ENCODE data around the gene IFI27.

IFI27 gene

DNA sequence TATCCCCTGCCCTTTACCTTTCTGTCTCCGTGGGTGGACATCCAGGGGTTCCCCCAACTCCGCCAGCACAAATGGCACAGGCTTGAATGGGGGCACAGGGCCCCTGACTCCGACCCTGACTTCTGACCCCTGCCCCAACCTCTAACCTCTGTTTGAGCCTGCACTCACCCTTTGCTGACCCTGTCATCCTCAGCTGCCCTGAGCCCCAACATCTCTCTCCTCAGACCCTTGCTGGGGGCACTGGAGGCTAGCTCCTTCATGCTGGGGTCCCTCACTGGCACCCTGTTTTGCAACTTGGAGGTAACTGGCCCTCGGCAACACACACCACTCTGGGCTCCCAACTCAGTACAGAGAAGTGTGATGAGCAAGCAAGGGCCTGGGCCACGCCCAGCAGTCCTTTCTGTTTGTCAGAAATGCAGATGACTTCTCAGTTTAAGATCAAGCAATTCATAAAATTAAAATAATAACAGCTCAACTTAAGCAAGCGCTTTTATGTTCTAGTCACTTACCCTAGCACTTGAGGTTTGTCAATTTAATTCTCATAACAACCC lies 2.1 kb downstream of the IFI27 start:
- no peaks in the 10 kb centered on the region for H3K9me3 ChIP-seq (ENCODE audit: control extremely low read depth in 1 of 5, control insufficient read depth in 4 of 5, insufficient read depth in 2 of 5, low read depth in 1 of 5, low read length in 4 of 5)
- H3K36me3 ChIP-seq (ENCODE audit: control insufficient read depth in 4 of 4, insufficient read depth in 4 of 4, low read length in 3 of 4): no peaks in the 10 kb centered on the region
- WGBS (ENCODE audit: insufficient coverage): 98% methylated on average over 6 of the region's 6 CpGs
- no peak overlapping the region for H3K4me3 ChIP-seq (ENCODE audit: control insufficient read depth in 1 of 7, extremely low read depth in 1 of 7, insufficient read depth in 4 of 7, low read depth in 2 of 7, low read length in 6 of 7)
- DNase-seq: no peak
- H3K27me3 ChIP-seq (replicated peaks in 2 of 5; ENCODE audit: control insufficient read depth in 4 of 5, insufficient read depth in 5 of 5, low read length in 4 of 5): peaks cover 0 to 2% (median 0%) of the 10 kb centered on the region in 5 experiments
- H3K27ac ChIP-seq (ENCODE audit: insufficient read depth in 1 of 2, low read depth in 1 of 2, low read length in 2 of 2, poor library complexity in 1 of 2, severe bottlenecking in 2 of 2): no peak overlapping the region
- ChIA-PET POLR2A (no interaction called here), CTCF (interaction anchor here (1.3 to 1.8 kb wide), 3 partner anchors 9 to 68 kb away, joined by 3 to 5 read pairs (median 4); no protein-coding TSS in a partner anchor)
- H3K4me1 ChIP-seq (ENCODE audit: control extremely low read depth in 1 of 4, control insufficient read depth in 4 of 4, insufficient read depth in 4 of 4, low read length in 3 of 4): no peaks in the 10 kb centered on the region

DNA sequence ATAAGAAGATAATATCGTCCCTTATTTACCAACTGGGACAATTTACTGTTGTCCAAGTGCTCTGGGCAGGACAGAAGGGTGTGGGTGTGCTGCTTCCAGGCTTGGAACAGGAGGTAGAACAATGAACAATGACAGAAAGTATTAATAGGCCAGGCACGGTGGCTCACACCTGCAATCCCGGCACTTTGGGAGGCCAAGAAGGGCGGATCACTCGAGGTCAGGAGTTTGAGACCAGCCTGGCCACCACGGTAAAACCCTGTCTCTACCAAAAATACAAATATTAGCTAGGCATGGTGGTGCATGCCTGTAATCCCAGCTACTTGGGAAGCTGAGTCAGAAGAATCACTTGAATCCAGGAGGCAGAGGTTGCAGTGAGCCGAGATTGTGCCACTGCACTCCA lies 2.5 kb downstream of the IFI27 start:
- Histone ChIP-seq H3K36me3 (ENCODE audit: control insufficient read depth in 4 of 4, insufficient read depth in 4 of 4, low read length in 3 of 4) (no peaks in the 10 kb centered on the region), H3K27ac (ENCODE audit: insufficient read depth in 1 of 2, low read depth in 1 of 2, low read length in 2 of 2, poor library complexity in 1 of 2, severe bottlenecking in 2 of 2) (no peak overlapping the region)

DNA sequence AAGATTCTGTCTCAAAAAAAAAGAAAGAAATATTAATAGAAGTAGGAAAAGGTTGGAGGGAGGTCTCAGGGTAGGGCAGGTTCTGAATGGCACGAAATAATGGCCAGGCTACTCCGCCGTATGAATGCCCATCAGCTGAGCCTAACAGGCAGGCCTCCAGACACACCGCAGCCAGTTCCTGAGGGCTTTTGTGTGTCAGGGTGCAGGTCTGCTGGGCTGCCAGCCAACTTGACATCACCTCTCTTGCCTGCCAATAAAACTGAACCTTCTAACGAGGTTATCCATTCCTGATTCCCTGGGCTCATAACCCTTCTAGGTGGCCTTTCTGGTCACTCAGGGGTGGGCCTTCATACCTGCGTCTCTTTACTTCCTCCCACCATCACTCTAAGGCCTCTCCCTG lies 3.0 kb downstream of the IFI27 start:
- Histone ChIP-seq H3K36me3 (ENCODE audit: control insufficient read depth in 4 of 4, insufficient read depth in 4 of 4, low read length in 3 of 4) (no peaks in the 10 kb centered on the region), H3K4me3 (ENCODE audit: control insufficient read depth in 1 of 7, extremely low read depth in 1 of 7, insufficient read depth in 4 of 7, low read depth in 2 of 7, low read length in 6 of 7) (no peak overlapping the region), H3K27ac (ENCODE audit: insufficient read depth in 1 of 2, low read depth in 1 of 2, low read length in 2 of 2, poor library complexity in 1 of 2, severe bottlenecking in 2 of 2) (no peak overlapping the region), H3K9me3 (ENCODE audit: control extremely low read depth in 1 of 5, control insufficient read depth in 4 of 5, insufficient read depth in 2 of 5, low read depth in 1 of 5, low read length in 4 of 5) (no peaks in the 10 kb centered on the region), H3K4me1 (ENCODE audit: control extremely low read depth in 1 of 4, control insufficient read depth in 4 of 4, insufficient read depth in 4 of 4, low read length in 3 of 4) (no peaks in the 10 kb centered on the region), H3K27me3 (replicated peaks in 2 of 5; ENCODE audit: control insufficient read depth in 4 of 5, insufficient read depth in 5 of 5, low read length in 4 of 5) (peaks cover 0 to 2% (median 0%) of the 10 kb centered on the region in 5 experiments)
- POLR2A ChIA-PET: interaction anchor here (0.6 kb wide), 1 partner anchor 1672 kb away, joined by 4 read pairs; no protein-coding TSS in a partner anchor
- CTCF ChIA-PET: interaction anchor here (1.3 to 1.8 kb wide), 3 partner anchors 10 to 67 kb away, joined by 3 to 5 read pairs (median 4); no protein-coding TSS in a partner anchor
- DNase-seq: no peak
- 98% methylated on average over 6 of the region's 6 CpGs for WGBS (ENCODE audit: insufficient coverage)

More for the DNA sequence above, 2.5 kb downstream of the IFI27 start:
- Histone ChIP-seq H3K27me3 (replicated peaks in 2 of 5; ENCODE audit: control insufficient read depth in 4 of 5, insufficient read depth in 5 of 5, low read length in 4 of 5) (peaks cover 0 to 2% (median 0%) of the 10 kb centered on the region in 5 experiments), H3K4me3 (ENCODE audit: control insufficient read depth in 1 of 7, extremely low read depth in 1 of 7, insufficient read depth in 4 of 7, low read depth in 2 of 7, low read length in 6 of 7) (no peak overlapping the region), H3K4me1 (ENCODE audit: control extremely low read depth in 1 of 4, control insufficient read depth in 4 of 4, insufficient read depth in 4 of 4, low read length in 3 of 4) (no peaks in the 10 kb centered on the region), H3K9me3 (ENCODE audit: control extremely low read depth in 1 of 5, control insufficient read depth in 4 of 5, insufficient read depth in 2 of 5, low read depth in 1 of 5, low read length in 4 of 5) (no peaks in the 10 kb centered on the region)
- 93% methylated on average over 6 of the region's 7 CpGs for WGBS (ENCODE audit: insufficient coverage)
- DNase-seq: no peak
- POLR2A ChIA-PET: interaction anchor here (0.6 kb wide), 1 partner anchor 1672 kb away, joined by 4 read pairs; no protein-coding TSS in a partner anchor
- CTCF ChIA-PET: interaction anchor here (1.3 to 1.8 kb wide), 3 partner anchors 10 to 68 kb away, joined by 3 to 5 read pairs (median 4); no protein-coding TSS in a partner anchor

DNA sequence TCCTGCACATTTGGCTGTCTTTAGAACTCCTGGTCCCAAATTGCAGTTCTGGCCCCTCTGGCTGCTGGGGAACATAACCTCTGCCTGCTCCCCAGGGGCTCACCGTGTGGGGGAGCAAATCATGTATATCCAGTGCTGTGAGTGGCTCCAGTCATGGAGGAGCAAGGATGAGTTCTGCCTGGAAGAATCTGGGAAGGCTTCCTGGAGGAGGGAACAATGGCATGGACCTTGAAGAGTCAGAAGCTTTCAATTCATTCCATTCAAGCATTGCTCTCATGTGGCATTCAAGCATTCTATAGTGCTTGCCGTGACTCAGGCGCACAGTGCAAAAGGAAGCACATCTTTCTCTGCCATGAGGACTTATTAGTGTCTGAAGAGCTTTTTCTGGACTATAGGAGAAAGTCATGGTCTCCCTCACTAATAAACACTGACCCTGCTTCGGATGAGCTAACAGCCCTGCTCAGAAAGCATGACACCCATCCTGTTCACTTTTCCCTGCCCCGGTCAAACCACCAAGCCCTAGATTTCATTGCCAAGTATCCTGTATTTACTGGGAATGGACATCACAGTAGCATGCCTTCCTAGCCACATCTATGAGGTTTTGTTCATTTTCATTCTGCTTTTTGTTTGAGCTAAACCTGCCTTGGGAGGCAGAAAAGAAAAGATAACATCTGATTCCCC lies 3.5 kb downstream of the IFI27 start:
- H3K9me3 ChIP-seq (ENCODE audit: control extremely low read depth in 1 of 5, control insufficient read depth in 4 of 5, insufficient read depth in 2 of 5, low read depth in 1 of 5, low read length in 4 of 5): peaks cover 0 to 1% (median 0%) of the 10 kb centered on the region in 5 experiments
- WGBS (ENCODE audit: insufficient coverage): 92% methylated on average over 5 of the region's 5 CpGs
- DNase-seq: no peak
- H3K36me3 ChIP-seq (ENCODE audit: control insufficient read depth in 4 of 4, insufficient read depth in 4 of 4, low read length in 3 of 4): no peaks in the 10 kb centered on the region
- ChIA-PET POLR2A (interaction anchor here (0.6 kb wide), 1 partner anchor 1671 kb away, joined by 4 read pairs; no protein-coding TSS in a partner anchor), CTCF (interaction anchor here (1.8 kb wide), 1 partner anchor 18 kb away, joined by 5 read pairs; no protein-coding TSS in a partner anchor)
- H3K27me3 ChIP-seq (replicated peaks in 2 of 5; ENCODE audit: control insufficient read depth in 4 of 5, insufficient read depth in 5 of 5, low read length in 4 of 5): peaks cover 0 to 2% (median 0%) of the 10 kb centered on the region in 5 experiments
- H3K4me1 ChIP-seq (ENCODE audit: control extremely low read depth in 1 of 4, control insufficient read depth in 4 of 4, insufficient read depth in 4 of 4, low read length in 3 of 4): no peaks in the 10 kb centered on the region
- H3K4me3 ChIP-seq (ENCODE audit: control insufficient read depth in 1 of 7, extremely low read depth in 1 of 7, insufficient read depth in 4 of 7, low read depth in 2 of 7, low read length in 6 of 7): no peak overlapping the region
- no peak overlapping the region for H3K27ac ChIP-seq (ENCODE audit: insufficient read depth in 1 of 2, low read depth in 1 of 2, low read length in 2 of 2, poor library complexity in 1 of 2, severe bottlenecking in 2 of 2)

DNA sequence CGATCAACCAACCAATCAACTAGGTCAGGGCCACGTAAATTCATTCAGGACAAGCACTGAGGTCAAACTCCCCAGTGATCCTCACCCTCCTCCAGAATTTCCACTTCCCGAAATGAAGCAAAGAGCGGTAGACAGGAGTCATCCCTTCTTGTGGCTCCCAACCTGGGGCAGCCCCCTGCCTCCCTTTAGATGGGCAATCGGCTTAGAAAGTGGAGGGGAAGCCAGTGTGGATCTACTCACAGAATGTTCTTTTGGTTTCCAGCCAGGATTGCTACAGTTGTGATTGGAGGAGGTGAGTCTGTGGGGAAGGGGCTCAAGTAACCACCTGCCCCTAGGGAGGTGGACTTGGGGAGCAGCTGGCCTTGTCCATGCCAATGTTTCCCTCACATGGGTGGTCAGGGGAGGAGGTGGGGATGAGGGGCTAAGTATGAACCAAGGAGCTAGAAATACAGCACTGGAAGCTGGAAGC lies 4.1 kb downstream of the IFI27 start:
- no peak for DNase-seq
- CTCF ChIA-PET: no interaction called here
- no peak overlapping the region for H3K27ac ChIP-seq (ENCODE audit: insufficient read depth in 1 of 2, low read depth in 1 of 2, low read length in 2 of 2, poor library complexity in 1 of 2, severe bottlenecking in 2 of 2)
- H3K27me3 ChIP-seq (replicated peaks in 2 of 5; ENCODE audit: control insufficient read depth in 4 of 5, insufficient read depth in 5 of 5, low read length in 4 of 5): peaks cover 0 to 4% (median 0%) of the 10 kb centered on the region in 5 experiments
- no peak overlapping the region for H3K4me3 ChIP-seq (ENCODE audit: control insufficient read depth in 1 of 7, extremely low read depth in 1 of 7, insufficient read depth in 4 of 7, low read depth in 2 of 7, low read length in 6 of 7)
- POLR2A ChIA-PET: no interaction called here
- 94% methylated on average over 4 of the region's 5 CpGs for WGBS (ENCODE audit: insufficient coverage)
- H3K9me3 ChIP-seq (ENCODE audit: control extremely low read depth in 1 of 5, control insufficient read depth in 4 of 5, insufficient read depth in 2 of 5, low read depth in 1 of 5, low read length in 4 of 5): peaks cover 0 to 7% (median 3%) of the 10 kb centered on the region in 5 experiments
- no peaks in the 10 kb centered on the region for H3K36me3 ChIP-seq (ENCODE audit: control insufficient read depth in 4 of 4, insufficient read depth in 4 of 4, low read length in 3 of 4)
- H3K4me1 ChIP-seq (ENCODE audit: control extremely low read depth in 1 of 4, control insufficient read depth in 4 of 4, insufficient read depth in 4 of 4, low read length in 3 of 4): no peaks in the 10 kb centered on the region

DNA sequence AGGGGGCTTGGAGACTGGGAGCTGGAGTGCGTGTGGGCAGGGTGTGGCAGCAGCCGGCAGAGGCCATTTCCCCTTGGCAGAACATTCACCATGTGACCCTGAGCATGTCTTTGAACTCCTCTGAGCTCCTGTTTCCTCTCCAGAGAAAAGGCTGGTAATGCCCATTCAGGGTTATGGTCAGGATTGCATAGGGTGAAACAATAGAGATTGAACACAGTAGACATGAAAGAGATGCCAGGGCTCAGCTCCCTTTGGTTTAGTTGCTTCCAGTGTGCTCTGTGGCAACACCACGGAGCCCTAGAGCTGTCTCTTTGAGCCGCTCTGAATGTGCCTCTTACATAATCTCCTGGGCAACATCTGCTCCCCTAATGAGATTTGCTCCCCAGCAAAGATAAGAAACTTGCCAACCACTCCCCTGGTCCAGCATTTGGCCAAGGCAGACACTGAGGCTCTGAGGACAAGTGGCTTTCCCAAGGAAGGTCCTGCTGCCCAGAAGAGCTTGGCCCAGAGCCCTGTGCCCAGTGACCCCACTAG lies 4.6 kb downstream of the IFI27 start:
- Histone ChIP-seq H3K9me3 (ENCODE audit: control extremely low read depth in 1 of 5, control insufficient read depth in 4 of 5, insufficient read depth in 2 of 5, low read depth in 1 of 5, low read length in 4 of 5) (peaks cover 0 to 12% (median 3%) of the 10 kb centered on the region in 5 experiments), H3K27ac (ENCODE audit: insufficient read depth in 1 of 2, low read depth in 1 of 2, low read length in 2 of 2, poor library complexity in 1 of 2, severe bottlenecking in 2 of 2) (no peak overlapping the region), H3K4me1 (ENCODE audit: control extremely low read depth in 1 of 4, control insufficient read depth in 4 of 4, insufficient read depth in 4 of 4, low read length in 3 of 4) (no peaks in the 10 kb centered on the region), H3K27me3 (replicated peaks in 2 of 5; ENCODE audit: control insufficient read depth in 4 of 5, insufficient read depth in 5 of 5, low read length in 4 of 5) (peaks cover 0 to 4% (median 0%) of the 10 kb centered on the region in 5 experiments), H3K4me3 (ENCODE audit: control insufficient read depth in 1 of 7, extremely low read depth in 1 of 7, insufficient read depth in 4 of 7, low read depth in 2 of 7, low read length in 6 of 7) (no peak overlapping the region), H3K36me3 (ENCODE audit: control insufficient read depth in 4 of 4, insufficient read depth in 4 of 4, low read length in 3 of 4) (no peaks in the 10 kb centered on the region)
- CTCF ChIA-PET: interaction anchor here (1.1 to 1.4 kb wide), 2 partner anchors 10 to 11 kb away, joined by 4 to 6 read pairs; no protein-coding TSS in a partner anchor
- DNase-seq: peak in 1 of 3 donors; percentile 20
- POLR2A ChIA-PET: no interaction called here
- WGBS (ENCODE audit: insufficient coverage): 38% methylated on average over 4 of the region's 4 CpGs

All from common myeloid progenitor, CD34-positive (primary cell).